Lung (tissue), 12 donors: Measurements from ENCODE around the gene RHOJ. TPM values are rescaled to one million over a fixed set of nuclear protein-coding genes. Genes with fewer than 3 reads are reported as not detected.

ENCODE experiments used
- ATAC-seq: fragments of 200-7000 bp; cut with Tn5 transposase; one replicate; pipeline ENCODE4 v1.9.1; 2020; ENCODE audit warnings: moderate number of reproducible peaks; ENCODE audit not compliant: insufficient read depth, low FRiP score
- DNase-seq, 3 donors: peaks; one replicate each; pipeline ENCODE4 v3.0.0-alpha.2; 2013 to 2017
- H3K27ac ChIP-seq, 2 donors: one replicate each; pipeline ENCODE4 v1.5.1; 2013; ENCODE audit warnings: mild to moderate bottlenecking in 2 of 2, moderate library complexity in 2 of 2, control low read depth in 1 of 2, inconsistent platforms in 1 of 2, low read depth in 1 of 2, low read length in 1 of 2
- H3K27me3 ChIP-seq, 3 donors: one replicate each; pipeline ENCODE4 v1.5.1; 2013; ENCODE audit warnings: low read length in 2 of 3; ENCODE audit not compliant: control insufficient read depth in 3 of 3, insufficient read depth in 3 of 3
- H3K36me3 ChIP-seq, 4 donors: one replicate each; pipeline ENCODE4 v1.5.1; 2013; ENCODE audit warnings: low read length in 4 of 4, mild to moderate bottlenecking in 1 of 4, moderate library complexity in 1 of 4; ENCODE audit not compliant: control insufficient read depth in 4 of 4, insufficient read depth in 4 of 4
- H3K4me1 ChIP-seq, 5 donors: one replicate each; pipeline ENCODE4 v1.5.1; 2013; ENCODE audit warnings: low read length in 5 of 5, mild to moderate bottlenecking in 2 of 5, moderate library complexity in 1 of 5; ENCODE audit not compliant: control insufficient read depth in 5 of 5, insufficient read depth in 5 of 5
- H3K4me3 ChIP-seq: one replicate; pipeline ENCODE4 v1.5.1; 2013; ENCODE audit warnings: mild to moderate bottlenecking, control low read depth, moderate library complexity
- H3K9ac ChIP-seq, 2 donors: one replicate each; pipeline ENCODE4 v1.5.1; 2013; ENCODE audit warnings: low read length in 2 of 2, control low read depth in 1 of 2; ENCODE audit not compliant: insufficient read depth in 1 of 2
- H3K9me3 ChIP-seq, 4 donors: one replicate each; pipeline ENCODE4 v1.5.1; 2013; ENCODE audit warnings: low read length in 3 of 4, mild to moderate bottlenecking in 1 of 4, moderate library complexity in 1 of 4; ENCODE audit not compliant: control insufficient read depth in 4 of 4, insufficient read depth in 3 of 4
- WGBS, 2 donors: extraction: QIAGEN DNeasy Blood & Tissue Kit; methylation state at CpG; one replicate each; pipeline ENCODE4 v1.1.7; 2013; 5-methylcytosine and 5-hydroxymethylcytosine counted together
- polyA plus RNA-seq, 2 donors: library from polyadenylated mRNA; stranded (reverse); fragments of 200-250 nt; gene quantifications; one replicate each; pipeline ENCODE4 v1.2.1, GENCODE V29; 2013
- total RNA-seq, 2 donors: library from RNA; depleted of rRNA in 1 of 2; stranded (reverse); fragments of >200 nt in 1 of 2; gene quantifications; one replicate each; pipeline ENCODE4 v1.2.1, GENCODE V29; 2014 to 2021
- TF ChIP-seq, protein P1 (sequence below): IDR thresholded peaks from 2 replicates; pipeline ENCODE4 v1.5.1; 2012; ENCODE audit warnings: mild to moderate bottlenecking; ENCODE audit errors: control extremely low read depth, extremely low read depth
- donor health status: control.
- donor health status: control.
- donor health status: Bipolar disorder and iron deficiency.
- donor health status: healthy.
- donor health status: DM: yes; HTN: yes; CAD: no.

Gene RHOJ
- total and polyA plus RNA-seq, 4 donors, result 10.2 to 25.7 (median 17.8) TPM

DNA sequence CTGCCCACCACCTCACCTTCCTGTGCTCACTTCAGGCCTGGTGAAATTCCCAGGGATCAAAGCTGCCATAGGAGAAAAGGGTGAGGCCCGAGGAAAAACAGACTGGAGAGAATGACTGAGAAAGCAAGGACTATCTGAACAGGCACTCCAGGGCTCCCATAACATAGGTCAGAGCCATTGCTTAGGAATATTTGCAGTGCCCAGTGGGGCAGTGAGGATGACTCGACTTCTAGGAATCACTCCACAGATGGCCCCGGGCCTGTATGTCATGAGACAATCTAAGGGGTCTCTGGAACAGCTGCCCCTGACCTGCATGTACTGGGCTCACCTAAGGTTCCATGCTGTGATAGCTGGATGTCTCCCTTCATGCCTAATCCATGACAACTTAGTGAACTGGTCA is 62.9 kb downstream of the RHOJ start:
- TF ChIP-seq, protein P1, sequence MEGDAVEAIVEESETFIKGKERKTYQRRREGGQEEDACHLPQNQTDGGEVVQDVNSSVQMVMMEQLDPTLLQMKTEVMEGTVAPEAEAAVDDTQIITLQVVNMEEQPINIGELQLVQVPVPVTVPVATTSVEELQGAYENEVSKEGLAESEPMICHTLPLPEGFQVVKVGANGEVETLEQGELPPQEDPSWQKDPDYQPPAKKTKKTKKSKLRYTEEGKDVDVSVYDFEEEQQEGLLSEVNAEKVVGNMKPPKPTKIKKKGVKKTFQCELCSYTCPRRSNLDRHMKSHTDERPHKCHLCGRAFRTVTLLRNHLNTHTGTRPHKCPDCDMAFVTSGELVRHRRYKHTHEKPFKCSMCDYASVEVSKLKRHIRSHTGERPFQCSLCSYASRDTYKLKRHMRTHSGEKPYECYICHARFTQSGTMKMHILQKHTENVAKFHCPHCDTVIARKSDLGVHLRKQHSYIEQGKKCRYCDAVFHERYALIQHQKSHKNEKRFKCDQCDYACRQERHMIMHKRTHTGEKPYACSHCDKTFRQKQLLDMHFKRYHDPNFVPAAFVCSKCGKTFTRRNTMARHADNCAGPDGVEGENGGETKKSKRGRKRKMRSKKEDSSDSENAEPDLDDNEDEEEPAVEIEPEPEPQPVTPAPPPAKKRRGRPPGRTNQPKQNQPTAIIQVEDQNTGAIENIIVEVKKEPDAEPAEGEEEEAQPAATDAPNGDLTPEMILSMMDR, result no peak
- H3K9me3 ChIP-seq, result no peaks in the 10 kb centered on the region
- no peak overlapping the region for H3K27ac ChIP-seq
- H3K27me3 ChIP-seq, result no peaks in the 10 kb centered on the region
- DNase-seq (no peak), ATAC-seq (no peak)
- peaks cover 0 to 27% (median 6%) of the 10 kb centered on the region in 5 donors for H3K4me1 ChIP-seq
- no peak overlapping the region for H3K4me3 ChIP-seq
- peaks cover 0 to 4% (median 0%) of the 10 kb centered on the region in 4 donors for H3K36me3 ChIP-seq
- no peak overlapping the region for H3K9ac ChIP-seq
- WGBS, 2 donors, result 75 to 84% methylated on average over 3 of the region's 3 CpGs

DNA sequence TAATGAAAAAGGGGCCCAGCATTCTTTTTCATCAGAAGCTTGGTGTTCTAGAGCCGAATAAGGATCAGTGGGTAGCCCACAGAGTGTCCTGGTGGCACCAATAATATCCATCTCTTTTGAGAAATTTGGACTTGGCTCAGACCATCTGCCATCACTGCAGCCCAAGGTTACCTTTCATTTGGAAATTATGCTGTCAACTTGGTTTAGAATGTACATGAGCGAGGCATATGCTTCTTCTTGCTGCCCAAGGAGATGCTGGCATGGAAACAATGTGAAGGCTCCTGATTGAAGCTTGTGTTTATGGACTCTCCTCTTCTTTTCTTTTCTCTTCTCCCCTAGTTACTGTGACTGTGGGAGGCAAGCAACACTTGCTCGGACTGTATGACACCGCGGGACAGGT is 64.5 kb downstream of the RHOJ start:
- TF ChIP-seq, protein P1, result no peak
- peaks cover 0 to 42% (median 8%) of the 10 kb centered on the region in 5 donors for H3K4me1 ChIP-seq
- no peak overlapping the region for H3K27ac ChIP-seq
- peaks cover 0 to 3% (median 0%) of the 10 kb centered on the region in 4 donors for H3K9me3 ChIP-seq
- no peak for DNase-seq
- peaks cover 0 to 4% (median 0%) of the 10 kb centered on the region in 4 donors for H3K36me3 ChIP-seq
- WGBS, 2 donors, result 93 to 97% methylated on average over 5 of the region's 5 CpGs
- H3K9ac ChIP-seq, result no peak overlapping the region
- H3K4me3 ChIP-seq, result no peak overlapping the region
- no peaks in the 10 kb centered on the region for H3K27me3 ChIP-seq
- no peak for ATAC-seq

DNA sequence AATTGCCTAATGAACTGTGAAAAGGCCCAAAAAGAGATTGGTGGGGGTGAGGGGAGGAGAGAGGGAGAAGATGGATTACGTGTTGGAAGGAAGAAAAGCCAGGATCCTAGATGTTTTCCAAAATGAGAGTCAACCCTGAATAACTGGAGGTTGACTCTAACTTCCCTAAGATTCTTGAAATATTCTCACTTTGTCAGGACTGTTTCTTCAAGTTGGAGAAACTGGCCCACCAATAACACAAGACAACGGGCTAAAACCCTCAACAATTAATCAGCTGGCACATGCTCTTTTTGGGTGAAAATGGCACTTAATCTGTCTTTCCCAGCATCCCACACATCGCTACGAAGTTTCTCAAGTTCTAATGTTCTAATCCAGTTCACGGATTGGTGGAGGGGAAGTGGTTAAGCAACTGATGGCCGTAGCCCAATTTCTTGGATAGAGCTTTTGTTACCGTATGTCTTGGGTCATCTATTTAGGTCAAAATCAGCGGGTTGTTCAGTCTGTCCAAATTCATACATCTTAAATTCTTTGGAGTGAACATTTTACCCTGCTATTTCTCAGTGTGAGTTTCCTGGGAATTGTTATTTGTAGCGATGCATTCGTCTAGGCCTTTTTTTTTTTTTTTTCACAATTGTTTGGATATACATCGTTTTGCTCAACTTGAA is 65.5 kb downstream of the RHOJ start:
- Histone ChIP-seq H3K27me3 (no peaks in the 10 kb centered on the region), H3K9ac (no peak overlapping the region), H3K27ac (no peak overlapping the region), H3K4me3 (no peak overlapping the region), H3K36me3 (no peaks in the 10 kb centered on the region), H3K4me1 (peaks cover 0 to 51% (median 10%) of the 10 kb centered on the region in 5 donors), H3K9me3 (peaks cover 0 to 5% (median 0%) of the 10 kb centered on the region in 4 donors)
- WGBS, 2 donors, result 80 to 87% methylated on average over 11 of the region's 11 CpGs
- TF ChIP-seq, protein P1, result no peak
- DNase-seq (peak; percentile 52 to 83 (median 71)), ATAC-seq (no peak)
